PC-9 (cell line): ENCODE measurements around the gene ACSM6. TPM values are rescaled to one million over a fixed set of nuclear protein-coding genes. Genes with fewer than 3 reads are reported as not detected.

Source experiments
- BruUV-seq: library from RNA; stranded (reverse); fragments of 400-500 nt; replicated peaks from 2 replicates; lab custom pipeline; 2021; lab: Mats Ljungman, UMichigan
- CTCF ChIA-PET: fragments of 300-600 bp; sonication (Branson Sonifier 250); formaldehyde crosslinking; loops from one replicate; lab custom pipeline; 2022; ENCODE audit warnings: antibody characterized with exemption; lab: Charles Lee
- POLR2A ChIA-PET: fragments of 300-600 bp; sonication (Branson Sonifier 250); formaldehyde crosslinking; loops from one replicate; lab custom pipeline; 2022; ENCODE audit warnings: antibody characterized with exemption; ENCODE audit not compliant: unreplicated experiment; lab: Charles Lee
- DNase-seq, 2 experiments: peaks; one replicate each; pipeline versions ENCODE4 v3.0.0 to v3.0.0-alpha.2; 2015 to 2022; ENCODE audit warnings: mixed read lengths in 1 of 2
- H2AFZ ChIP-seq: fragments of 200-600 bp; sonication (generic); 2 replicates; pipeline ENCODE4 v1.8.1; 2017; ENCODE audit warnings: antibody characterized with exemption
- H3F3A ChIP-seq: fragments of 200-600 bp; sonication (generic); 2 replicates; pipeline ENCODE4 v1.8.1; 2017; ENCODE audit warnings: antibody characterized with exemption, mild to moderate bottlenecking, low read depth; ENCODE audit not compliant: insufficient read depth
- H3K27ac ChIP-seq: fragments of 200-600 bp; sonication (generic); 2 replicates; pipeline ENCODE4 v1.6.1; 2016; ENCODE audit warnings: mixed run types
- H3K27me3 ChIP-seq: fragments of 200-600 bp; sonication (generic); 2 replicates; pipeline ENCODE4 v1.6.1; 2016; ENCODE audit warnings: low read depth, mixed run types; ENCODE audit not compliant: insufficient read depth
- H3K36me3 ChIP-seq: fragments of 200-600 bp; sonication (generic); 2 replicates; pipeline ENCODE4 v1.6.1; 2016; ENCODE audit warnings: low read depth, mixed run types
- H3K4me1 ChIP-seq: fragments of 200-600 bp; sonication (generic); replicated peaks from 2 replicates; pipeline ENCODE4 v1.6.1; 2016; ENCODE audit warnings: mixed run types; ENCODE audit not compliant: insufficient read depth
- H3K4me2 ChIP-seq: fragments of 200-600 bp; sonication (generic); 2 replicates; pipeline ENCODE4 v1.6.1; 2017; ENCODE audit warnings: mixed run types
- H3K4me3 ChIP-seq: fragments of 200-600 bp; sonication (generic); 2 replicates; pipeline ENCODE4 v1.6.1; 2016; ENCODE audit warnings: mixed run types
- H3K79me2 ChIP-seq: fragments of 200-600 bp; sonication (generic); 2 replicates; pipeline ENCODE4 v1.6.1; 2017; ENCODE audit warnings: low read depth, mixed run types
- H3K9me2 ChIP-seq: fragments of 200-600 bp; sonication (generic); 2 replicates; pipeline ENCODE4 v1.8.1; 2017; ENCODE audit warnings: mild to moderate bottlenecking; ENCODE audit not compliant: insufficient read depth
- H3K9me3 ChIP-seq: fragments of 200-600 bp; sonication (generic); 2 replicates; pipeline ENCODE4 v1.8.1; 2016; ENCODE audit warnings: low read depth; ENCODE audit not compliant: insufficient read depth
- H4K20me1 ChIP-seq: fragments of 200-600 bp; sonication (generic); 2 replicates; pipeline ENCODE4 v1.8.1; 2017; ENCODE audit not compliant: insufficient read depth
- CTCF ChIP-seq: fragments of 200-600 bp; sonication (generic); conservative IDR thresholded peaks from 2 replicates; pipeline ENCODE4 v1.6.1; 2017; ENCODE audit warnings: mixed run types, antibody characterized with exemption, mild to moderate bottlenecking, moderate library complexity
- EZH2 ChIP-seq: fragments of 200-600 bp; sonication (generic); IDR thresholded peaks from 2 replicates; pipeline ENCODE4 v1.8.0; 2017; ENCODE audit warnings: antibody characterized with exemption, low read depth
- intact Hi-C: fragments of 100-400 bp; cut with micrococcal nuclease; formaldehyde crosslinking; loops from one replicate; pipeline ENCODE4 v1.10.0; 2022; ENCODE audit not compliant: unreplicated experiment
- total RNA-seq: library from RNA; stranded (reverse); gene quantifications from 2 replicates; pipeline ENCODE4 v1.2.3, GENCODE V29; 2021

The ACSM6 gene
- total RNA-seq, 1 experiment from 2014 or later = not detected

- no peak overlapping the region for H3K27ac ChIP-seq
- CTCF ChIA-PET = no interaction called here
Measured at GRCh38 chr10:95214793-95215192, 20.8 kb downstream of the ACSM6 start.

GRCh38 chr10:95217476-95217875, 23.4 kb downstream of the ACSM6 start:
- no peak overlapping the region for H3K27ac ChIP-seq
- no peaks in the 10 kb centered on the region for H3K9me3 ChIP-seq
- peaks cover 30% of the 10 kb centered on the region for H3K4me1 ChIP-seq
- no peak overlapping the region for H3K4me2 ChIP-seq
- DNase-seq = no peak
- ChIA-PET POLR2A (interaction anchor here (0.7 kb wide), 1 partner anchor 78 kb away, joined by 10 read pairs; no protein-coding TSS in a partner anchor), CTCF (no interaction called here)
- intact Hi-C loops = no loop called here
- no peaks in the 10 kb centered on the region for H3K9me2 ChIP-seq
- H2AFZ ChIP-seq = no peak overlapping the region
- TF ChIP-seq CTCF = no peak
- TF ChIP-seq EZH2 = no peak
- H3K36me3 ChIP-seq = no peaks in the 10 kb centered on the region
- no peak overlapping the region for H3K4me3 ChIP-seq
- H3K27me3 ChIP-seq = no peaks in the 10 kb centered on the region
- H4K20me1 ChIP-seq = no peaks in the 10 kb centered on the region
- H3F3A ChIP-seq = peaks cover 14% of the 10 kb centered on the region
- no TSS peak for BruUV-seq
- H3K79me2 ChIP-seq = no peaks in the 10 kb centered on the region

More at GRCh38 chr10:95214793-95215192, 20.8 kb downstream of the ACSM6 start:
- Histone ChIP-seq H3K27me3 (no peaks in the 10 kb centered on the region), H3K79me2 (no peaks in the 10 kb centered on the region), H2AFZ (no peak overlapping the region), H3K36me3 (no peaks in the 10 kb centered on the region), H3K9me2 (no peaks in the 10 kb centered on the region), H4K20me1 (no peaks in the 10 kb centered on the region), H3K4me3 (no peak overlapping the region), H3K9me3 (no peaks in the 10 kb centered on the region), H3K4me2 (no peak overlapping the region), H3F3A (no peaks in the 10 kb centered on the region), H3K4me1 (peaks cover 16% of the 10 kb centered on the region)
- POLR2A ChIA-PET = no interaction called here
- intact Hi-C loops = no loop called here
- DNase-seq = no peak
- TF ChIP-seq CTCF = no peak
- no peak for TF ChIP-seq EZH2
- BruUV-seq = no TSS peak

- no peaks in the 10 kb centered on the region for H3K36me3 ChIP-seq
- peak in 1 of 2 experiments; percentile 37 for DNase-seq
- no peak overlapping the region for H3K4me3 ChIP-seq
- ChIA-PET POLR2A (no interaction called here), CTCF (no interaction called here)
- H3K9me2 ChIP-seq = no peaks in the 10 kb centered on the region
- peak overlapping the region; percentile 91 for H3K27ac ChIP-seq
- H3K4me2 ChIP-seq = peak overlapping the region; percentile 50
- TF ChIP-seq EZH2 (no peak), CTCF (no peak)
- intact Hi-C loops = loop anchor here (2.0 kb wide), 1 partner anchor 16 kb away; no protein-coding TSS in a partner anchor
- no peaks in the 10 kb centered on the region for H3K79me2 ChIP-seq
- no peaks in the 10 kb centered on the region for H3K27me3 ChIP-seq
- H2AFZ ChIP-seq = no peak overlapping the region
- peaks cover 27% of the 10 kb centered on the region for H3F3A ChIP-seq
- no peaks in the 10 kb centered on the region for H4K20me1 ChIP-seq
- H3K9me3 ChIP-seq = 0 out of 2 replicates have a peak, but pooled peaks cover 3% of the 10 kb centered on the region
- H3K4me1 ChIP-seq = peaks cover 40% of the 10 kb centered on the region
- no TSS peak for BruUV-seq
Measured at GRCh38 chr10:95220539-95220938, 26.5 kb downstream of the ACSM6 start.
